ENCODE results near the gene SRGAP3.

- no peak for TF ChIP-seq EZH2 (IDR thresholded peaks at IDR 0.05; ENCODE audit: insufficient read depth, poor library complexity, severe bottlenecking)
- TF ChIP-seq EZH2phosphoT487 (IDR thresholded peaks at IDR 0.05; ENCODE audit: insufficient read depth, low read depth): no peak
Observed at GRCh38 chr3:9168241-9168741, 81.2 kb downstream of the SRGAP3 start.
